Measurements from ENCODE around the gene ZNF609.

- TF ChIP-seq CTCF (IDR thresholded peaks at IDR 0.05) (no peak), POLR2A (IDR thresholded peaks at IDR 0.05) (no peak)
Measured at GRCh38 chr15:64483749-64484148, 23.4 kb downstream of the ZNF609 start.
